Small intestine (tissue), 4 donors: ENCODE data around the gene CHST12. TPM values are rescaled to one million over a fixed set of nuclear protein-coding genes. Genes with fewer than 3 reads are reported as not detected.

ENCODE experiments used
- polyA plus RNA-seq, 4 donors: library from polyadenylated mRNA; stranded (reverse) in 3 of 4; unstranded in 1 of 4; fragments of 200-250 nt in 3 of 4; fragments of 120-200 nt in 1 of 4; gene quantifications; one replicate each; pipeline versions ENCODE4 v1.2.1 to v1.2.3, GENCODE V29; 2013
- donor health status: healthy with polysubstance abuse.
- donor health status: Bipolar disorder and iron deficiency.
- donor health status: healthy.

Gene CHST12
- polyA plus RNA-seq, 4 donors: 1.8 to 10.9 (median 6.8) TPM

Other genes starting within 250 kb of the CHST12 start
- gene MAD1L1, start 170.7 kb upstream of the CHST12 start, polyA plus RNA-seq: 10 to 100 TPM; 12.3 to 21.7 (median 18.1) TPM
- gene MRM2, start 161.4 kb upstream of the CHST12 start, polyA plus RNA-seq: 10 to 100 TPM; 13.5 to 27.8 (median 20.4) TPM
- 10 to 100 TPM; 22.1 to 39.6 (median 22.4) TPM for gene NUDT1, start 161.4 kb upstream of the CHST12 start, polyA plus RNA-seq
- gene SNX8, start 89.2 kb upstream of the CHST12 start, polyA plus RNA-seq: 10 to 100 TPM; 17.5 to 39.7 (median 19.2) TPM
- gene EIF3B, start 48.8 kb upstream of the CHST12 start, polyA plus RNA-seq: 100 to 1,000 TPM in 1 of 4 donors, 10 to 100 TPM in 3; 53.9 to 114 (median 80.7) TPM
- gene GRIFIN, start 72.8 kb downstream of the CHST12 start, polyA plus RNA-seq: not detected
- gene LFNG, start 116.2 kb downstream of the CHST12 start, polyA plus RNA-seq: 10 to 100 TPM; 10.5 to 39.3 (median 17.5) TPM
- 10 to 100 TPM; 25.1 to 40.3 (median 28.2) TPM for gene BRAT1, start 151.9 kb downstream of the CHST12 start, polyA plus RNA-seq
- 10 to 100 TPM; 10.4 to 20.8 (median 15.5) TPM for gene IQCE, start 155.4 kb downstream of the CHST12 start, polyA plus RNA-seq
- 100 to 1,000 TPM in 1 of 4 donors, 10 to 100 TPM in 1, 1 to 10 TPM in 2; 6.9 to 149 (median 20.6) TPM for gene TTYH3, start 228.4 kb downstream of the CHST12 start, polyA plus RNA-seq